ENCODE results near the gene TBXAS1.

DNA sequence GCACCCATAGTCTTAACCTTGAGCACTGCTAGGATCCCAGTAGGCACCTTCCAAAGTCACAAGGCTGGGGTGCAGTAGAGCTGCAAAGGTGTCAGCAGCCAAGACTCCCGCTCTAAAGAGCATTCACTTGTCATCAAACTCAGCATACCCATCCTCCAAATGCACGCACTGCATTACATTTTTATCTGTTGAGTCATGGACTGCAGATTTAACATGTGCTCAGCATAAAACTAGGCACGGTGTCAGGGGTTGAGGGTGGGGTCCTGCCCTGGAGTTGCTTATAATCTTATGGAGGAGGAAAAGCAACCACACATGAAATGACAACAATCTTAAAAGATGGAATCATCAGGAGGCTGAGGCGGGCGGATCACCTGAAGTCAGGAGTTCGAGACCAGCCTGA, 131.1 kb downstream of the TBXAS1 start:
- TF ChIP-seq CTCF (IDR thresholded peaks at IDR 0.05; ENCODE audit: insufficient read depth, low read length, poor library complexity, severe bottlenecking) (no peak), EZH2phosphoT487 (conservative IDR thresholded peaks at IDR 0.05; ENCODE audit: low read length) (no peak)
